ENCODE data around the gene GPR52.

DNA sequence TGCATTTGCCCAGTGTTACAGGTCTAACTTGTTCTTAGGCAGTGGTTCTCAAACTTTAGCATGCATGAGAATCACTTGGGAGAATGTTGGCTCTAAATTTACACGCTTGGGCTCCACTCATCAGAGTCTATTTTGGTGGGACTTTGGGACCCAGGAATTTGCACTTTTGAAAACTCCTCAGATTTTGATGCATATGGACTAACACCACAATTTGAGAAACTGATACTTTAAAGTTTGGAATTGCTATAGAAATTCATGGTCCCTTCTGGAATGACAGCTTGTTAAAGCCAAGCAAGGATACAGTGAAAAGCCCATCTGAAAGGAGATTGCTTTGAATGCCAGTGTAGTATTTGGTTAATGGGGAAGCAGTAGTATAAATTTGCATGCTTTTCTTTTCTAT is 31.5 kb downstream of the GPR52 start:
- TF ChIP-seq, protein P1, sequence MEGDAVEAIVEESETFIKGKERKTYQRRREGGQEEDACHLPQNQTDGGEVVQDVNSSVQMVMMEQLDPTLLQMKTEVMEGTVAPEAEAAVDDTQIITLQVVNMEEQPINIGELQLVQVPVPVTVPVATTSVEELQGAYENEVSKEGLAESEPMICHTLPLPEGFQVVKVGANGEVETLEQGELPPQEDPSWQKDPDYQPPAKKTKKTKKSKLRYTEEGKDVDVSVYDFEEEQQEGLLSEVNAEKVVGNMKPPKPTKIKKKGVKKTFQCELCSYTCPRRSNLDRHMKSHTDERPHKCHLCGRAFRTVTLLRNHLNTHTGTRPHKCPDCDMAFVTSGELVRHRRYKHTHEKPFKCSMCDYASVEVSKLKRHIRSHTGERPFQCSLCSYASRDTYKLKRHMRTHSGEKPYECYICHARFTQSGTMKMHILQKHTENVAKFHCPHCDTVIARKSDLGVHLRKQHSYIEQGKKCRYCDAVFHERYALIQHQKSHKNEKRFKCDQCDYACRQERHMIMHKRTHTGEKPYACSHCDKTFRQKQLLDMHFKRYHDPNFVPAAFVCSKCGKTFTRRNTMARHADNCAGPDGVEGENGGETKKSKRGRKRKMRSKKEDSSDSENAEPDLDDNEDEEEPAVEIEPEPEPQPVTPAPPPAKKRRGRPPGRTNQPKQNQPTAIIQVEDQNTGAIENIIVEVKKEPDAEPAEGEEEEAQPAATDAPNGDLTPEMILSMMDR (IDR thresholded peaks at IDR 0.05; ENCODE audit: insufficient read depth, low read length, poor library complexity, severe bottlenecking), result no peak
- no peak for TF ChIP-seq EZH2phosphoT487 (conservative IDR thresholded peaks at IDR 0.05; ENCODE audit: low read length)
